Measurements from ENCODE around the gene ODAD4.

ODAD4 gene

DNA sequence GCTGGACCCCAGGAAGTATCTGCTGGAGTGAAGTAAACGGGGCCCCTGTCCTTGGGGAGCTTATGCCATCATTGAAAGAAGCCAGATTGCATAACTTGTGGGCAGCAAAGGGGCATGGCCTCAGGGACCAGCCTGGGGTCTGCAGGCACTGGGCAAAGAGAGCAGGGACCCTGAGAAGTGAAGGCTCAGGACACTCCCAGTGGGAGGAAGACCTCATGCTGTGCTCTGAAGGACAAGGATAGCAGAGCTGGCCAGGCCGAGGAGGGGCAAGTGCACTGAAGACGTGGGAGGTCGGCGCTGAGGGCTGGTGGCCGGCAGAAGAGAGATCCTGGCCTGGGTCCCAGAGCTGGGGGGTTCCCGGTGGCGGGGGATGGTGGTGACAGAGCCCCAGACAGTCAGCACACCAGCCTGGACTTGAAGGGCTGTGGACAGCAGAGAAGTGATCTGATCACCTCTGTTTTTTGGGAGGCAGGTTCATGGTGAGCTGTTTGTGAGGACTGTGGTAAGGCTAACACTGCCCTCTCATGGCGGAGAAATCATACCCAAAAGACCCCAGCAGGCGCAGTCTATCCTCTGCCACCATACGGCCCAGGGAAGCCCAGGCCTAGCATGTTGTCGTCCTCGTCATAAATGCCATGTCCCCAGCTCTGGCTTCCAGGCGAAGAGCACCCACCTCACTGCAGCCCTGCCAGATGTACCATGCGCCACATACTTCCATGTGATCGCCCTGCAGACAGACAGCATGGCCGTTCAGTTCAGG, 29.1 kb downstream of the ODAD4 start:
- no peaks in the 10 kb centered on the region for H3K36me3 ChIP-seq (ENCODE audit: insufficient read depth, insufficient read length, low read length)

DNA sequence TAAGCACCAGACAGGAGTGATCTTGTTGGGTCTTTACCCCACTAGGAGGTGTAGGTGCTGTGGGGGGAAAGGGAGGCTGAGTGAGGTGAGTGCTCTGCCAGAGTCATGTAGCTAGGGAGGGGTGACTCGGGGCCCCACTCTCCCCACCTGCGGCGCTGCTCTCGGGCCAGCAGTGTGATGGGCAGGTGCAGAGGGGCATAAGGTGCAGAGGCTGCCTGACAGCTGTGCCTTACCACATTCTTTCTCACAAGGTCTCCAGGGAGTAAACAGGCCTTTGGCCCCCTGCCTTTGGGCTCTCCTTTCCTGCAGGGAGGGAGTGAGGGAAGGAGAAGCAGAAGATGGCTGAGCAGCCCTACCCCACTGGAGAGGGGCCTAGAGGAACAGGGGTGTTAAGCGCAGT, 31.7 kb downstream of the ODAD4 start:
- DNase-seq (ENCODE audit: low read depth, low spot score): no peak
- Histone ChIP-seq H3K9ac (ENCODE audit: insufficient read length, low read depth) (peak overlapping the region; percentile 72), H3K9me3 (ENCODE audit: insufficient read depth, low read length) (no peaks in the 10 kb centered on the region), H3K36me3 (ENCODE audit: insufficient read depth, insufficient read length, low read length) (no peaks in the 10 kb centered on the region), H3K27me3 (ENCODE audit: insufficient read depth, insufficient read length) (peaks cover 3% of the 10 kb centered on the region), H3K4me3 (ENCODE audit: insufficient read length, low read depth) (no peak overlapping the region), H3K4me1 (ENCODE audit: insufficient read depth, insufficient read length) (peaks cover 18% of the 10 kb centered on the region)
- TF ChIP-seq ZNF274 (IDR thresholded peaks at IDR 0.05; ENCODE audit: low read depth, low read length): no peak
- no peak for TF ChIP-seq YY1 (IDR thresholded peaks at IDR 0.05; ENCODE audit: insufficient read depth, insufficient read length)

More for the DNA sequence above, 29.1 kb downstream of the ODAD4 start:
- peaks cover 18% of the 10 kb centered on the region for H3K4me1 ChIP-seq (ENCODE audit: insufficient read depth, insufficient read length)
- H3K9ac ChIP-seq (ENCODE audit: insufficient read length, low read depth): peak overlapping the region; percentile 57
- no peaks in the 10 kb centered on the region for H3K27me3 ChIP-seq (ENCODE audit: insufficient read depth, insufficient read length)
- TF ChIP-seq SUZ12 (IDR thresholded peaks at IDR 0.05; ENCODE audit: extremely low read depth, insufficient read depth, insufficient read length) (no peak), YY1 (IDR thresholded peaks at IDR 0.05; ENCODE audit: insufficient read depth, insufficient read length) (no peak), ZNF274 (IDR thresholded peaks at IDR 0.05; ENCODE audit: low read depth, low read length) (no peak)
- no peak overlapping the region for H3K4me3 ChIP-seq (ENCODE audit: insufficient read length, low read depth)
- no peak for DNase-seq (ENCODE audit: low read depth, low spot score)
- H3K9me3 ChIP-seq (ENCODE audit: insufficient read depth, low read length): no peaks in the 10 kb centered on the region

DNA sequence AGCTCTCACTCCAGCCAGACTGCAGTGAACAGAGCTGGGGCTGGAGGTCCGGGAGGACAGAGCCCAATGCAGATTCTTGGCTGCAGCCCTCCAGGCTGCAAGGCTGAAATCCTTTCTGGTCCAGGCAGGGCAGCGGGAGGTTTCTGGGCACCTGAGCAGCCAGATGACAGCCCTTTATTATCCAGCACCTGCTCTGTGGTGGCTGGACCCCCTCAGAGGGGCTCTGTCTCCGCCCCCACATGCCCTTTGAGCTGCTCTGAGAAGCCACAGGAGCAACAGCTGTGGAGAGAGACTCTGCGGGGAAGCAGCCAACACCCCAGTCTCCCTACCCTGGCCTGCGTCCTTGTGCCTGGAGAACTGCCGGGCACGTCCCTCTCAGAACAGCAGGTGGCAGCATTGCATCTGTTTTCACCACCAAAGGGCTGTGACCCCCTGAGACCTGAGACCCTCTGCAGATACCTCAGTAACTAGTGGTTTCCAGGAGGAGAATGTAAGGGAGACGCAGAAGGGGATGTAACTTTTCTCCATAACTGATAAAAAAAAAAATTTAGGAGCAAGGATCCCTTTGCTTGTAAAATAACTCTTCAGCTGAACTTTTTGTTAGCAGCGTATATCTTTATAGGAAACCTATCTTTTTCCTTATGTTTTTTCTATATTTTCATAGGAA, 32.5 kb downstream of the ODAD4 start:
- H3K36me3 ChIP-seq (ENCODE audit: insufficient read depth, insufficient read length, low read length): peaks cover 5% of the 10 kb centered on the region
- peak overlapping the region; percentile 72 for H3K9ac ChIP-seq (ENCODE audit: insufficient read length, low read depth)
- H3K27me3 ChIP-seq (ENCODE audit: insufficient read depth, insufficient read length): peaks cover 3% of the 10 kb centered on the region
- H3K4me3 ChIP-seq (ENCODE audit: insufficient read length, low read depth): no peak overlapping the region
- no peak for DNase-seq (ENCODE audit: low read depth, low spot score)
- H3K9me3 ChIP-seq (ENCODE audit: insufficient read depth, low read length): no peaks in the 10 kb centered on the region
- TF ChIP-seq ZNF274 (IDR thresholded peaks at IDR 0.05; ENCODE audit: low read depth, low read length): no peak
- TF ChIP-seq SUZ12 (IDR thresholded peaks at IDR 0.05; ENCODE audit: extremely low read depth, insufficient read depth, insufficient read length): no peak
- no peak for TF ChIP-seq YY1 (IDR thresholded peaks at IDR 0.05; ENCODE audit: insufficient read depth, insufficient read length)
- H3K4me1 ChIP-seq (ENCODE audit: insufficient read depth, insufficient read length): peaks cover 23% of the 10 kb centered on the region

DNA sequence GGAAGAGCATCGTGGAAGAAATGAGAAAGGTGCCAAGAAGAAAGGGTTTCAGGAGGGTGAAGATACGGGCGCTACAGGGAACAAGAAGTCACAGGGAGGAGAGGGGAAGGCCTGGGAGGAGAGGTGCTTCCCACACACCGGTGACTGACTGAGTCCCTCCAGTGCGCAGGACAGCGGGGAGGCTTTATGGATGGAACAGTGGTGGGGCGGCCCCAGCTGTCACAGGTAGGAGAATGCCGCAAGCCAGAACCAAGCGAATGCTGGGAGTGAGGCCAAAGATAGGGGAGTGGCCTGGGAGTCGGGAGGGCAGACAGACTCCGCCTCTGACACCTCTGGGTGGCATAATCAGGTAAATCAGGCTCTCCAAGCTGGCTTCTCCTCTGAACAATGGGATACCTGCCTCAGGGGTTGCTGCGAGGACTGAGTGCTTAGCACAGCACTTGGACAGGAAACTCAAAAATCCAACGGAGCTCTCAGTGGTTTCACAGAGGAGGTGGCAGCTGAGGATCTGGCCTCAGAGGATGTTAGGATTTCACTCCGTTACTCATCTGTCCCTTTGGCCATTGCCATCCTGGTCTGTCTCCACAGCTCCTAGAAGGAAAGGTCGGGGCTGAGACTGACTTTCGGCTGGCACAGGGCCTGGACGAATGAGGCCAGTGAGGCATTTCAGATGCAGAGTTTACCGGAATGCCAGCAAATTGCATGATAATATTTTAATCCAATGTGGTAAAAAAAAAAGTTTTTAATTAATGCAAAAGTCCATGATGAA, 35.5 kb downstream of the ODAD4 start:
- TF ChIP-seq ZNF274 (IDR thresholded peaks at IDR 0.05; ENCODE audit: low read depth, low read length) (no peak), SUZ12 (IDR thresholded peaks at IDR 0.05; ENCODE audit: extremely low read depth, insufficient read depth, insufficient read length) (no peak), YY1 (IDR thresholded peaks at IDR 0.05; ENCODE audit: insufficient read depth, insufficient read length) (no peak)
- peak overlapping the region; percentile 96 for H3K9ac ChIP-seq (ENCODE audit: insufficient read length, low read depth)
- H3K4me3 ChIP-seq (ENCODE audit: insufficient read length, low read depth): peak overlapping the region; percentile 87
- H3K4me1 ChIP-seq (ENCODE audit: insufficient read depth, insufficient read length): peaks cover 7% of the 10 kb centered on the region
- H3K27me3 ChIP-seq (ENCODE audit: insufficient read depth, insufficient read length): peaks cover 3% of the 10 kb centered on the region
- DNase-seq (ENCODE audit: low read depth, low spot score): no peak
- H3K9me3 ChIP-seq (ENCODE audit: insufficient read depth, low read length): no peaks in the 10 kb centered on the region
- H3K36me3 ChIP-seq (ENCODE audit: insufficient read depth, insufficient read length, low read length): peaks cover 23% of the 10 kb centered on the region

DNA sequence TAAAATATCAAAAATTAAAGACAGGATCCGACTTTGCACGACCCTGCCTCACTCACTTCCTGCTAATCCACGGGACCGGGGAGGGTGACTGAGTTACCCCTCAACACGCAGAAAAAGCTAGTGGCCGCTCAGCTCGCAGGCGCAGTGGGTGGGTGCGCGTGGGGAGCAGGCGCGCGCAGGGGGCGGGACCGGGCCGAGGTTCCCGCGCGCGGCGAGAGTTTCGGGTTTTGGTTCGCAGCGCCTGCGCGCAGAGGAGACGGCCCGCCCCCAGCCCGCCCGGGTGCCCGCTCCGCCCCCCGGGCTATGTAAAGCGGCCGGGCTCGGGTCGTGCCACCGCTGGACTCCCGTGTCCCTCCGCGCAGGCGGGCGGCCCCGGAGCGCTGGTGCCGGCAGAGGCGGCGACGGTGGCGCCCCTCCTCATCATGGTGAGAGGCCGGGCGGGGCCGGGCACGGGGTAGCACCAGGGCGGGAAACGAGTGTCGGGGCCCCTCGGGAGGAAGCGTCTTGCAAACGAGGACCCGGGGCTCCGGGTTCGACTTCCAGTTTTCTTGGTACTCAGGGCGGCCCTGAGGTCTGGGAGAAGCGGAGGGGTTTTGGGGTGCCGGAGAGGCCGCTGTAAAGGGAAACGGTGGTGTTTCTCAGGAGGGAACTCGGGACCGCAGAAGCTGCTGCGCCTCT, 36.2 kb downstream of the ODAD4 start, which contains the start of gene CNP:
Gene CNP, plus strand, starts transcription at position 333 of the 678 bp plus-strand sequence. Its CDS starts 90 bp downstream, at position 423.
- H3K4me3 ChIP-seq (ENCODE audit: insufficient read length, low read depth): peak within 1 kb of the TSS; percentile 87
- H3K9ac ChIP-seq (ENCODE audit: insufficient read length, low read depth): peak within 1 kb of the TSS; percentile 96
- TF ChIP-seq SUZ12 (IDR thresholded peaks at IDR 0.05; ENCODE audit: extremely low read depth, insufficient read depth, insufficient read length) (no peak), YY1 (IDR thresholded peaks at IDR 0.05; ENCODE audit: insufficient read depth, insufficient read length) (no peak), ZNF274 (IDR thresholded peaks at IDR 0.05; ENCODE audit: low read depth, low read length) (no peak)
- peaks cover 7% of the 10 kb centered on the region for H3K4me1 ChIP-seq (ENCODE audit: insufficient read depth, insufficient read length)
- peaks cover 27% of the 10 kb centered on the region for H3K36me3 ChIP-seq (ENCODE audit: insufficient read depth, insufficient read length, low read length)
- H3K27me3 ChIP-seq (ENCODE audit: insufficient read depth, insufficient read length): peaks cover 3% of the 10 kb centered on the region
- DNase-seq (ENCODE audit: low read depth, low spot score): no peak
- no peaks in the 10 kb centered on the region for H3K9me3 ChIP-seq (ENCODE audit: insufficient read depth, low read length)

DNA sequence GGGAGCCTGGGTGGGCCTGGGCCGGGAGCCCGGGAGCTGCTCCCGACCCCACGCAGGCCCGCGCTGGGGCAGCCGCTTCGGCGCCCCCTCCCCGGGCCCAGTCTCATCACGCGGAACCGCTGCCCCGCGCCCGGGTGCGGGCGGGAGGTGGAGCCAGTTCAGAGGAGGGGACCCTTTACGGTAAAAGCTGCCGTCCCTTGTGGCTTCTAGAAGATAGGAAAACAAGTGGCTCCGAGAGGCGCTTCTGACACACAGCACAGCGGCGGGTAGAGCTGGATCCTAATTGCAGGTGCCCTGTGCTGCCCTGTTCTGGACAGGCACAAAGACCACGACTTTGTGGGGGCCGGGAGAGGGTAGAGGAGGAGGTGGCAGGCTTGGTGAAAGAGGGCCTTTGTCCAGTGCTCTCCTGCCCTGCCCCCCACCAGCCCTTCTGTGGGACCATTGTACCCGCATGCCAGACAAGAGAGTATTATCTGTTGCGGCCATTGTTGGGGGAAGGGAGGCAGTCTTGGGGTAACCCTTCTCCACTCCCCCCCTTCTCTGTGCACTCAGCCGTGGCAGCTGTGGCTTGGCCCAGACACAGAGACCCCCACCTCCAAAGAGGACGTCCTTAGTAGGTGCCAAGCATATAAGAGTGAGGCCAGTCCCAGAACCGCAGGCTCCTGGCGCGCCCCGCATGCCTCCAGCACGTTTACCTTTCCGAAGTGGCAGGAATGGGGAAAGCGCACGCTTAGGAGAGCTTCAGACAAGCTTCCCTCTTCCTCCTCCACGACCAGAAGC, 36.9 kb downstream of the ODAD4 start:
- no peak for TF ChIP-seq YY1 (IDR thresholded peaks at IDR 0.05; ENCODE audit: insufficient read depth, insufficient read length)
- TF ChIP-seq ZNF274 (IDR thresholded peaks at IDR 0.05; ENCODE audit: low read depth, low read length): no peak
- no peak for TF ChIP-seq SUZ12 (IDR thresholded peaks at IDR 0.05; ENCODE audit: extremely low read depth, insufficient read depth, insufficient read length)
- peak overlapping the region; percentile 88 for H3K9ac ChIP-seq (ENCODE audit: insufficient read length, low read depth)
- H3K4me3 ChIP-seq (ENCODE audit: insufficient read length, low read depth): peak overlapping the region; percentile 87
- no peak for DNase-seq (ENCODE audit: low read depth, low spot score)
- H3K27me3 ChIP-seq (ENCODE audit: insufficient read depth, insufficient read length): peaks cover 3% of the 10 kb centered on the region
- peaks cover 7% of the 10 kb centered on the region for H3K4me1 ChIP-seq (ENCODE audit: insufficient read depth, insufficient read length)
- peaks cover 34% of the 10 kb centered on the region for H3K36me3 ChIP-seq (ENCODE audit: insufficient read depth, insufficient read length, low read length)
- H3K9me3 ChIP-seq (ENCODE audit: insufficient read depth, low read length): no peaks in the 10 kb centered on the region

All from NT2/D1 (cell line).